Nephron (organoid): Measurements from ENCODE around the gene EPN2.

ENCODE experiments used
- H3K27ac Mint-ChIP-seq, 3 experiments: 2 replicates each; pipeline ENCODE4 v1.8.0; 2020; ENCODE audit warnings: mixed read lengths in 3 of 3, mild to moderate bottlenecking in 2 of 3, moderate library complexity in 1 of 3
- H3K27me3 Mint-ChIP-seq: 2 replicates; pipeline ENCODE4 v1.8.0; 2021; ENCODE audit warnings: low read depth, mild to moderate bottlenecking, moderate library complexity, mixed read lengths
- H3K36me3 Mint-ChIP-seq: 2 replicates; pipeline ENCODE4 v1.8.0; 2020; ENCODE audit warnings: low read depth, mixed read lengths
- H3K4me1 Mint-ChIP-seq: 2 replicates; pipeline ENCODE4 v1.8.0; 2020; ENCODE audit warnings: mixed read lengths
- H3K4me3 Mint-ChIP-seq, 3 experiments: 2 replicates each; pipeline ENCODE4 v1.8.0; 2020; ENCODE audit warnings: mild to moderate bottlenecking in 3 of 3, mixed read lengths in 3 of 3, moderate library complexity in 2 of 3
- H3K9me3 Mint-ChIP-seq: 2 replicates; pipeline ENCODE4 v1.8.0; 2020; ENCODE audit warnings: mixed read lengths
- TF ChIP-seq, protein P1 (sequence below), 3 experiments: fragments of 200-600 bp; sonication (generic); IDR thresholded peaks; one replicate each; pipeline ENCODE4 v1.5.0; 2021; ENCODE audit warnings: antibody characterized with exemption in 3 of 3; ENCODE audit not compliant: unreplicated experiment in 3 of 3

Gene EPN2

GRCh38 chr17:19344311-19345066 lies 107.3 kb downstream of the EPN2 start:
- Mint-ChIP-seq H3K4me1 (peaks cover 30% of the 10 kb centered on the region), H3K27ac (no peak overlapping the region)

DNA sequence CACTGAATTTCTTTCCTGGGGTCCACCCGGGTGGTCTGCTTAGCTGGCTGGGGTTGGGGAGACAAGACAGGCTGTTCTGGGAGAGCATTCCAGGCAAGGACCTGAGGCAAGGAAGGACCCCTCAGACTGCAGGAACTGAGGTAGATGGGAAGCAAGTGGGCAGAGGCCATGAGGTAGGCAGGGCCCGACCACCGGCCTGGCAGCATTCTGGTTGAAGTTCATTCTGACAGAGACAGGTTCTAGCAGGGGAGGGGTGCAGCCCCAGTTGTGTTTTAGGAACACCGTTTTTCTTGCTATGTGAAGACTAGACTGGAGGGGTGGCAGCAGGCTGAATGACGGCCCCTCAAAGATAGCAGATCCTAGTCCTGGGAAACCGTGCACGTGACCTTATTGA lies 107.9 kb downstream of the EPN2 start:
- H3K4me1 Mint-ChIP-seq: peaks cover 28% of the 10 kb centered on the region
- no peaks in the 10 kb centered on the region for H3K36me3 Mint-ChIP-seq
- H3K4me3 Mint-ChIP-seq: no peak overlapping the region
- H3K27me3 Mint-ChIP-seq: no peaks in the 10 kb centered on the region
- peak overlapping the region in 1 of 3 experiments; percentile 42 for H3K27ac Mint-ChIP-seq
- TF ChIP-seq, protein P1, sequence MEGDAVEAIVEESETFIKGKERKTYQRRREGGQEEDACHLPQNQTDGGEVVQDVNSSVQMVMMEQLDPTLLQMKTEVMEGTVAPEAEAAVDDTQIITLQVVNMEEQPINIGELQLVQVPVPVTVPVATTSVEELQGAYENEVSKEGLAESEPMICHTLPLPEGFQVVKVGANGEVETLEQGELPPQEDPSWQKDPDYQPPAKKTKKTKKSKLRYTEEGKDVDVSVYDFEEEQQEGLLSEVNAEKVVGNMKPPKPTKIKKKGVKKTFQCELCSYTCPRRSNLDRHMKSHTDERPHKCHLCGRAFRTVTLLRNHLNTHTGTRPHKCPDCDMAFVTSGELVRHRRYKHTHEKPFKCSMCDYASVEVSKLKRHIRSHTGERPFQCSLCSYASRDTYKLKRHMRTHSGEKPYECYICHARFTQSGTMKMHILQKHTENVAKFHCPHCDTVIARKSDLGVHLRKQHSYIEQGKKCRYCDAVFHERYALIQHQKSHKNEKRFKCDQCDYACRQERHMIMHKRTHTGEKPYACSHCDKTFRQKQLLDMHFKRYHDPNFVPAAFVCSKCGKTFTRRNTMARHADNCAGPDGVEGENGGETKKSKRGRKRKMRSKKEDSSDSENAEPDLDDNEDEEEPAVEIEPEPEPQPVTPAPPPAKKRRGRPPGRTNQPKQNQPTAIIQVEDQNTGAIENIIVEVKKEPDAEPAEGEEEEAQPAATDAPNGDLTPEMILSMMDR (IDR thresholded peaks at IDR 0.05; ENCODE audit: unreplicated experiment in 3 of 3): no peak
- H3K9me3 Mint-ChIP-seq: no peaks in the 10 kb centered on the region

More at GRCh38 chr17:19344311-19345066, 107.3 kb downstream of the EPN2 start:
- Mint-ChIP-seq H3K4me3 (no peak overlapping the region), H3K9me3 (no peaks in the 10 kb centered on the region), H3K27me3 (no peaks in the 10 kb centered on the region), H3K36me3 (no peaks in the 10 kb centered on the region)
- TF ChIP-seq, protein P1 (IDR thresholded peaks at IDR 0.05; ENCODE audit: unreplicated experiment in 3 of 3): no peak

DNA sequence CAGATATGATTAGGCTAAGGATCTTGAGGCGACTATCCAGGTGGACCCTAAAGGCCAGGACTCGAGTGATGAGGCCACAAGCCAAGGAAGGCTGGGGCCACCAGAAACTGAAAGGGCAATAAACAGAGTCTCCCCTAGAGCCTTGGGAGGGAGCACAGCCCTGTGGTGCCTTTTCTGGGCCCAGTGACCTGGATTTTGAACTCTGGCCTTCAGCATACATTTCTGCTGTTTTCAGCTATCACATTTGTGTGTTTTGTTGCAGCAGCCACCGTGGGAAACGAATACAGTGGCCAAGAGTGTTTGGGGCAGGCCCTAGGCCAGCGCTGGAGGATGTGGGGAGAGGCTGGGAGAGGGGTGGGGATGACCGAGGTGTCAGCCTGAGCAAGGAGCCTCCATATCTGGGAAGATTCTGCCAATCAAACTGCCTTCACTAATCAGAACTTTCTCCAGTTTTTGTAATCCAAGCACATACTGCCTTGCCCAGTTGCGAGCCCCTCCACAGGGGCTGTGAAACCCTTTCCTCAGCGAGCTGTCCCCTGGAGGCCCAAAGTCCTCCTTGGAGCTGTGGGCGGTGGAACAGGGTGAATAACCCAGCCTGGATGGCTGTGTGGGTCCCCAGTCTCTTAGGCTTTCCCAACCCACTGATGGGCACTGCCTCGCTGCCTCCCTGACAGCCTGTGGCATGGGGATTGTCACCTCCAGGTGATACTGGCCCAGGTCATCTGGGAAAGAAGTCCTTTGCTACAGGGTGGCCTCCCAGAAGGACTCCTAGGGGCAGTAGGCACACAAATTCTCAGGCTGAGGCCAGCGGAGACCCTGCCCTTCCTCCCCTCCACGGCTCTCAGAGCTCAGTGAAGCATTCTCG lies 108.6 kb downstream of the EPN2 start:
- Mint-ChIP-seq H3K9me3 (no peaks in the 10 kb centered on the region), H3K4me1 (peaks cover 26% of the 10 kb centered on the region), H3K36me3 (no peaks in the 10 kb centered on the region), H3K4me3 (no peak overlapping the region), H3K27me3 (no peaks in the 10 kb centered on the region), H3K27ac (no peak overlapping the region)
- TF ChIP-seq, protein P1 (IDR thresholded peaks at IDR 0.05; ENCODE audit: unreplicated experiment in 3 of 3): no peak

- peak overlapping the region; percentile 13 to 27 (median 16) for H3K4me3 Mint-ChIP-seq
- peaks cover 17% of the 10 kb centered on the region for H3K4me1 Mint-ChIP-seq
- TF ChIP-seq, protein P1 (IDR thresholded peaks at IDR 0.05; ENCODE audit: unreplicated experiment in 3 of 3): no peak
- no peaks in the 10 kb centered on the region for H3K27me3 Mint-ChIP-seq
- no peaks in the 10 kb centered on the region for H3K9me3 Mint-ChIP-seq
- no peaks in the 10 kb centered on the region for H3K36me3 Mint-ChIP-seq
- peak overlapping the region; percentile 80 to 90 (median 86) for H3K27ac Mint-ChIP-seq
Observed at GRCh38 chr17:19346351-19347255, 109.4 kb downstream of the EPN2 start.

GRCh38 chr17:19347323-19348080 lies 110.3 kb downstream of the EPN2 start:
- Mint-ChIP-seq H3K4me1 (peaks cover 9% of the 10 kb centered on the region), H3K27me3 (no peaks in the 10 kb centered on the region), H3K9me3 (no peaks in the 10 kb centered on the region), H3K36me3 (no peaks in the 10 kb centered on the region), H3K27ac (peak overlapping the region; percentile 80 to 90 (median 86)), H3K4me3 (no peak overlapping the region)
- TF ChIP-seq, protein P1 (IDR thresholded peaks at IDR 0.05; ENCODE audit: unreplicated experiment in 3 of 3): no peak
